ENCODE measurements around the gene SPECC1L.

SPECC1L gene

DNA sequence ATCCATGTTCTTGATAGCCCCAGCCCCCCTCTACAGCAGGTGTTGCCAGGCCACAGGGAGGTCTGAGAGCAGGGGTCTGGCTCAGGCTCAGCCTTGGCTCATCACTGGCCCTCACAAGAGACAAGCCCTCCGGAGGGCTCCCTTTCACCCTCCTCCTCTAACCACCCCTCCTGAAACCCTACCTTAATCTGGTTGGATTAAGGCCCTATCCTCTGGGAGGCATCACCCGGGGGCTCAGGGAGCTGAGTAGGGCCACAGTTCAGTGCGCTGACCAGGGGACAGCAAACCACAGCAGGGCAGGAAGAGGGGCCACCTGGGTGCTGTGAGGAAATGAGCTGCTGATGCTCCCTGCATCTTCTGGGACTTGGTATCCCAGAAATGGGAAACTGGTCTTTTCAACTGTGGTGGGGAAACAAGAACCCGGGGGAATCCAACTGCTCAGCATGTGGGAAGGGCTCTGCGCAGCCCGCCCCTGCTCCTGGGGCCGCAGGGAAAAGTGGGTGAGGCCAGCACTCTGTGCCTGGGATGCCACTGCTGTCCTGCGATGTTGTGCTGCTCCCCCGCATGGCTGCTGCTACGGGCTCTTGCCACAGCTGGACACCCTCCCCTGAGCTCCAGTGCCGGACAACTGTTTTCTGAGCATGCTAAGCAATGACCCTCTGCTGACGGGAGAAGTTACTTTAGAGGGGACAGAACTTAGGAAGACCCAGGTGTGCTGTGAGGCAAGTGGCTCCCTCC, 174.3 kb downstream of the SPECC1L start:
- DNase-seq (ENCODE audit: low spot score), result no peak

- no peak for DNase-seq (ENCODE audit: low spot score)
Observed at GRCh38 chr22:24445481-24446259, 175.0 kb downstream of the SPECC1L start.

- no peak for DNase-seq (ENCODE audit: low spot score)
Observed at GRCh38 chr22:24446260-24446611, 175.6 kb downstream of the SPECC1L start.

- DNase-seq (ENCODE audit: low spot score), result no peak
Observed at GRCh38 chr22:24450610-24451009, 180.0 kb downstream of the SPECC1L start.

- no peak for DNase-seq (ENCODE audit: low spot score)
Observed at GRCh38 chr22:24451162-24451561, 180.5 kb downstream of the SPECC1L start.

DNA sequence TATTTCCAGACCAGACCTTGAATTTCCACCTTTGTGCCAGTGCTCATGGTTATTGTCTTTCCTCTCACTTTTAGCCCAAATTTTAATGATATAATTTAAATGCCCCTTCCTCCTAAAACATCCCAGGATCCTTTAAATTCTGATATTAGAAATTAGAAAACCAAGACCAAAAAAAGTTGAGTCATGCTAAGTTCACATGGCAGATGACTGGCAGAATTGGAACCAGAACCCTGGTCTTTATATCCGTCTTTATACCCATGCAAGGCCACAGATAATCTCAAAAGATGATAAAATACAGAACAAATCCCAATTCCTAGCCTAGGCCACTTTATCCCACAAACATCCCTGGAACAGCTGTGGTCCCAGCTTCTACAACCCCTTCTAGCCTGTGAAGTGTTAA, 183.2 kb downstream of the SPECC1L start:
- no peak for DNase-seq (ENCODE audit: low spot score)

- DNase-seq (ENCODE audit: low spot score), result no peak
Observed at GRCh38 chr22:24455039-24455438, 184.4 kb downstream of the SPECC1L start.

- DNase-seq (ENCODE audit: low spot score), result no peak
Observed at GRCh38 chr22:24455751-24456426, 185.3 kb downstream of the SPECC1L start.

DNA sequence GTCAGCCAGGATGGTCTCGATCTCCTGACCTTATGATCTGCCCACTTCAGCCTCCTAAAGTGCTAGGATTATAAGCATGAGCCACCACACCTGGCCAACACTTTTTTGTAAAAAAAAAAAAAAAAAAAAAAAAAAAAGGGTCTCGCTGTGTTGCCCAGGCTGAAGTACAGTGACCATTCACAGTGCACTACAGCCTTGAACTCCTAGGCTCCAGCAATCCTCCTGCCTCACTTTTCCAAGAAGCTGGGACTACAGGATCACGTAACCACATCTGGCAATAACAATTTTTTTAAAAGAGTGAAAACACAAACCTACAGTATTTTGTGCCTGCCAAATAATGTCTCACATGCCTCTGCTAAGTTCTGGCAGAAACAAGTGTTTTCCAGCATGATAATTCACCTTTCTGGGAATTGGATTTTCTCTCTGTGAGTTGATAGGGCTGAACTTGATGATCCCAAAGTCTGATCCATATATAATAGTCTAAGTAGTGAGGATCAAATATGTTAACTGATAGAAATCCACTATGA, 187.3 kb downstream of the SPECC1L start:
- DNase-seq (ENCODE audit: low spot score), result no peak

DNA sequence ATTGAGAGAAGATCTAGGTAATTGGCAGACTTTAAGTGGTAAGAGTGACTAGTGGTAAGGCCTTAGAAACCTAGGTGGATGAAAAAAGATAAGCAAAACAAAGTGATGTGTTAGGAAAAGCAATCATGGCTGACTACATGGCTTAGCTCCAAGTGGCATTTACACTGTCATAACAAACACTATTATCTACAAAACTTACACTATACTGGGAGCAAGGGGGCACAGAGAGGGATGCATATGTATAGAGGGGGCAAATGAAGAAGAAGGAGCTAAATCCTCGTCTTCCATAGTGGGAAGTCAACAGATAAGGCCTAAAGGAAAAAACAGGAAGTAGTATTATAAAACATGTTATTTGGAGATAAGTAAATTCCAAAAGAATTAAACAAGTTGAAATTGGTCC, 189.3 kb downstream of the SPECC1L start:
- no peak for DNase-seq (ENCODE audit: low spot score)

GRCh38 chr22:24460418-24461089, 189.9 kb downstream of the SPECC1L start:
- no peak for DNase-seq (ENCODE audit: low spot score)

DNA sequence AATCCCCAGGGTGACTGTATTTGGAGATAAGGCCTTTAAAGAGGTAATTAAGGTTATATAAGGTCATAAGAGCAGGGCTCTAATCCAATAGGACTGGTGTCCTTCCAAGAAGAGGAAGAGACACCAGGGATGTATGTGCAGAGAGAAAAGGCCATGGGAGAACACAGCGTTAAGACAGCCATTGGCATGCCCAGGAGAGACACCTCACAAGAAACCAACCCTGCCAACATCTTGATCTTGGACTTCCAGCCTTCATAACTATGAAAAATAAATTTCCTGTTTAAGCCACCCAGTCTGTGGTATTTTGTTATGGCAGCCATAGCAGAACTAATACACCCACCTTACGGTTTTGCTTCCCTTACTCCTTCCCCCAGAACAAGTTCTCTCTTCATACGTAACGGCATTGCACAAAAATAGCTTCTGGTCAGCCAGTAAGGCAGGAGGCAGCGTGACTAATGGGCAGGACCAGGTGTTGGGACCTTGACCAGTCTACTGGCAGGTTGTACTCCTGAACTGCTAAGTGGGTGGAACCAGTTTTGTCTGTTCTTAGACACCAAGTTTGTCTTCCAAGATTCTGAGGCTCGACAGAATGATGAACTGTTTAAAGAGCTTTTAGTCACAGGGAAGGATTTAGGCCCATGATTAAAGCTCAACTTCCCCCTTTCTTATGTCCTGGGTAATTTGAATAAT, 192.6 kb downstream of the SPECC1L start:
- DNase-seq (ENCODE audit: low spot score), result no peak

DNA sequence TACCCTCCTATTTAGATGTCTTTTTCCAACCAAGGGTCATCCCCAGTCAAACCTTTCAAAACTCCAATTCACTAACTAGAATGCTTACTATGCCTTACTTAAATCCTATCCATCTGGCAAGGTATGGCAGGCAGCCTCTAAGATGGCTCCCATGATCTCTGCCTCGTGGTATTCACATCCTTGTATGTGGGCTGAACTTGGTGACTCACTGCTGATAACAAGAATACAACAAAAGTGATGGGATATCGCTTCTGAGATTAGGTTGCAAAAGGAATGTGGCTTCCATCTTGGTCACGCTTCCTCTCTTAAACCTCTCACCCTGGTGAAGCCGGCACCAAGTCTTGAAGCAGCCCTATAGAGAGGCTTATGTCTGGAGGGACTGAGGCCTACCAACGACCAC, 194.9 kb downstream of the SPECC1L start:
- DNase-seq (ENCODE audit: low spot score), result no peak

DNA sequence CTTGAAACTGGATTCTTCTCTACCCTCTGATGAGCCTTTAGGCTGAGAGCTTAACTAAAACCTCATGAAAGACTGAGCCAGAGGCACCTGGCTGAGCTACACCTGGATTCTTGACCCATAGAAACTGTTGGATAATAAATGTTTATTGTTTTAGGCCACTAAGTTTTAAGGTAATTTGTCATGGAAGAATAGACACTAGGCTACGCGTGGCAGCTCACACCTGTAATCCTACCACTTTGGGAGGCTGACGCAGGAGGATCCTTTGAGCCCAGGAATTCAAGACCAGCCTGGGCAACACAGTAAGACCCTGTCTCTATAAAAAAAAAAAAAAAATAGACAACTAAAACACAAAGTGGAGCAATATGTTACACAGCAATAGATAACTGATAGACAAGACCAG, 195.3 kb downstream of the SPECC1L start:
- no peak for DNase-seq (ENCODE audit: low spot score)

DNA sequence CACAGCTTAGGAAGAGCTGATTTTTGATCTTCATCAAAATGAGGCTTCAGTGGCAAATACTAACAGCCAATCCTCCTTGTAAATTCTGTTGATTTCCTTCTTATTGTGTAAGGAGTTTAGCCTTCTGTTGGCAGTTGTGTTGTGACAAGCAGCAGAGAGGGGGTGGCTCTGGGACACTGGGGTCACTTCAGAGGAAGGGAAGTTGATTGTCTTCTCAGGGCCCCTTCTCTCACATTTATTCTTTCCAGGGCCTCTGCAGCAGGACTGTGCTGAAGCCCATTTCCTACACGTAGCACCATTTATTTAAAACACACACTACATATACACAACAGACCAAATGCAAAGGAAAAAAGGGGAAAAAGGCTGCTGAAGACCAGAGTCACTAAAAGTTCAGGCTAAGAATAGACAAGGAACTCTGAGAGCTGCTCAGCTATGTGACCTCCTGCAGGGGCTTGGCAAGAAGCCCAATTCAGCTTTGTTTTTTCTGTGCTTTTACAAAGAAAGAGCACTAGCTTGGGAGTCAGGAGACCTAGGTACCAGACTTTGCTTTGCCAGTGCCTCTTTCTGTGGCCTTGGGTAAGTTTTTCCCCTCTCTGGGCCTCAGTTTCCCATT, 196.2 kb downstream of the SPECC1L start:
- DNase-seq (ENCODE audit: low spot score), result peak; percentile 59

DNA sequence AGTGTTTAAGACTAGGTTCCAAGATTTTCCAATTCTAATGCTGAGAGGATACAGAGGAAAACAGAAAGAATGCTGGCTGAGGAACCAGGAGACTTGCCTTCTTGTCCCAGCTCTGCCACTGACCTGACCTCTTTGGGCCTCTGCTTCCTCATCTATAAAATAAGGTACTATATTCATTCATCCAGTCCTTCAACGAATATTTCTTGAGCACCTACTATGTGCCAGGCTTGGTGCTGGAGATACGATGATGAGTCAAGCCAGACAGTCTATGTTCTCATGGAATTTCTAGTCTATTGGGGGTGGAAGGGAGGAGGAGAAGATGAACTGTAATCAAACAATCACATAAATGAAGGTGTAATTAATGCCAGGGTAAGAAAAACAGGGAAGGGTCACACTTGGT, 196.7 kb downstream of the SPECC1L start:
- DNase-seq (ENCODE audit: low spot score), result no peak

All from iPS-NIHi11 (cell line).